AG09319 (cell line): ENCODE data around the gene BOC.

ENCODE experiments used
- DNase-seq: peaks from one replicate; pipeline ENCODE4 v3.0.0-alpha.2; 2010; ENCODE audit warnings: low read depth; ENCODE audit errors: extremely low read depth
- TF ChIP-seq, protein P1 (sequence below): IDR thresholded peaks from 2 replicates; pipeline ENCODE4 v1.5.1; 2011; ENCODE audit warnings: low read depth, mild to moderate bottlenecking, inconsistent platforms, low read length, moderate library complexity

BOC gene

GRCh38 chr3:113265231-113265630, 53.9 kb downstream of the BOC start:
- DNase-seq, result no peak

GRCh38 chr3:113266738-113267137, 55.4 kb downstream of the BOC start:
- DNase-seq, result no peak
- TF ChIP-seq, protein P1, sequence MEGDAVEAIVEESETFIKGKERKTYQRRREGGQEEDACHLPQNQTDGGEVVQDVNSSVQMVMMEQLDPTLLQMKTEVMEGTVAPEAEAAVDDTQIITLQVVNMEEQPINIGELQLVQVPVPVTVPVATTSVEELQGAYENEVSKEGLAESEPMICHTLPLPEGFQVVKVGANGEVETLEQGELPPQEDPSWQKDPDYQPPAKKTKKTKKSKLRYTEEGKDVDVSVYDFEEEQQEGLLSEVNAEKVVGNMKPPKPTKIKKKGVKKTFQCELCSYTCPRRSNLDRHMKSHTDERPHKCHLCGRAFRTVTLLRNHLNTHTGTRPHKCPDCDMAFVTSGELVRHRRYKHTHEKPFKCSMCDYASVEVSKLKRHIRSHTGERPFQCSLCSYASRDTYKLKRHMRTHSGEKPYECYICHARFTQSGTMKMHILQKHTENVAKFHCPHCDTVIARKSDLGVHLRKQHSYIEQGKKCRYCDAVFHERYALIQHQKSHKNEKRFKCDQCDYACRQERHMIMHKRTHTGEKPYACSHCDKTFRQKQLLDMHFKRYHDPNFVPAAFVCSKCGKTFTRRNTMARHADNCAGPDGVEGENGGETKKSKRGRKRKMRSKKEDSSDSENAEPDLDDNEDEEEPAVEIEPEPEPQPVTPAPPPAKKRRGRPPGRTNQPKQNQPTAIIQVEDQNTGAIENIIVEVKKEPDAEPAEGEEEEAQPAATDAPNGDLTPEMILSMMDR, result no peak

More at GRCh38 chr3:113265231-113265630, 53.9 kb downstream of the BOC start:
- TF ChIP-seq, protein P1, result no peak

GRCh38 chr3:113268311-113268710, 57.0 kb downstream of the BOC start:
- DNase-seq, result no peak
- TF ChIP-seq, protein P1, result no peak

DNA sequence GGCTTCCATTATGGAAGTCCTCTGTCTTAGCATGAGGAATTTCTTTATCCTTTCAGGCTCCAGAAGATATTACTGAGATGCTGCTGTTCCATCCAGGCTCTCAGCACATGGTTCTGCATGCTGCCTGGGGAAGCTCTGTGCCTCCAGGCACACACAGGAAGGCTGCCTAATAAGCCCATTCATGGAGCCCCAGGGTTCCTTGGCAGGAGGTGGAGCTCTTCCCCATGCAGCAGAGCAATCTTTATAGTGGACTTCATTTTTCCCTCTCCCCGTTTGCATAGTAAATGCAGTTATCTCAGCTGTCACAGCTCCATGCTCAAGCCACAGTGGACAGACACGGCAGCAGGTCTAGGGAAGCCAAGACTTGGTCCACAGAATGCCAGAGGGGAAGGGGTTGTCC, 57.6 kb downstream of the BOC start:
- TF ChIP-seq, protein P1, result no peak
- DNase-seq, result no peak

- no peak for DNase-seq
- TF ChIP-seq, protein P1, result no peak
These were observed 58.3 kb downstream of the BOC start for GRCh38 chr3:113269661-113270060.

DNA sequence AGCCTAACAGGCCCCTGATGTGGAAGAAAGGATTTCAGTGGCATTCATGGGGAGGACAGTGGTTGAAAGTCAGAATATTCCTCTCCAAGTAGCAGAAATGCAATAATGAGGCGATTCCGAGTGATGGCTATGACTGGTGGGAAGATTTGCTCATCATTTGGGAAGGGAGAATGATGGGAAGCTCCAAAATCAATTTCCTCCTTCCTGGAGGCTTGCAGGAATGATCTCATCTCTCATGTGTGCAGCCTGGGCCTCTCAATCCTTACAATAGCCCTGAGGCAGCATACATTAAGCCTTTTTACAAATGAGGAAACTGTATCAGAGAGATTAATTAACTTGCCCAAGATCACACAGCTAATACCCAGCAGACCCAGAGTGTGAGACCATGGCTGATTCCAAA, 58.7 kb downstream of the BOC start:
- DNase-seq, result no peak
- TF ChIP-seq, protein P1, result no peak

DNA sequence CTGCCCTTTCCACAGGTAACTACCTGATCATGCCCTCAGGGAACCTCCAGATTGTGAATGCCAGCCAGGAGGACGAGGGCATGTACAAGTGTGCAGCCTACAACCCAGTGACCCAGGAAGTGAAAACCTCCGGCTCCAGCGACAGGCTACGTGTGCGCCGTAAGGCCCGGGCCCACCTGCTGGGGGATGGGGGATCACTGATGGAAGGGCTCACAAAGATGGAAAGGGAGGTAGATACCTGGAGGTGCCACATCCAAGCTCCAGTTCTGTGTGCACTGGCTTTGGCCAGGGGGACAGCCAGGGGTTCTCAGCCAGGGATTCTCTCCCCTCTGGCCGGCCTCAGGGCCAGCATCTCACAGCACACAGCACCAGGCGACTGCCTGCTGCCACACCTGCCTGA, 59.4 kb downstream of the BOC start:
- TF ChIP-seq, protein P1, result no peak

More for the DNA sequence above, 59.4 kb downstream of the BOC start:
- no peak for DNase-seq
